Psoas muscle (tissue), 8 donors: ENCODE measurements around the gene RNF150. TPM values are rescaled to one million over a fixed set of nuclear protein-coding genes. Genes with fewer than 3 reads are reported as not detected.

Experiments used
- ATAC-seq, 4 donors: fragments of 200-7000 bp; cut with Tn5 transposase; one replicate each; pipeline ENCODE4 v1.9.1; 2020; ENCODE audit warnings: moderate library complexity in 3 of 4, mild to moderate bottlenecking in 2 of 4
- DNase-seq, 2 donors: peaks; one replicate each; pipeline ENCODE4 v3.0.0-alpha.2; 2020
- H3K27ac ChIP-seq: fragments of 200-600 bp; one replicate; pipeline ENCODE4 v1.8.0; 2022
- H3K27me3 ChIP-seq, 3 donors: fragments of 200-600 bp in 1 of 3; one replicate each; pipeline versions ENCODE4 v1.6.1 to v1.8.0; 2013 to 2022; ENCODE audit warnings: low read length in 2 of 3, mild to moderate bottlenecking in 2 of 3, moderate library complexity in 1 of 3; ENCODE audit not compliant: insufficient read depth in 3 of 3
- H3K36me3 ChIP-seq, 2 donors: fragments of 200-600 bp in 1 of 2; one replicate each; pipeline versions ENCODE4 v1.6.1 to v1.8.0; 2013 to 2022; ENCODE audit warnings: low read depth in 1 of 2, mild to moderate bottlenecking in 1 of 2, moderate library complexity in 1 of 2; ENCODE audit not compliant: insufficient read depth in 1 of 2
- H3K4me1 ChIP-seq: fragments of 200-600 bp; one replicate; pipeline ENCODE4 v1.8.0; 2022
- H3K4me3 ChIP-seq: fragments of 200-600 bp; one replicate; pipeline ENCODE4 v1.8.0; 2022; ENCODE audit warnings: mild to moderate bottlenecking
- H3K9me3 ChIP-seq: fragments of 200-600 bp; one replicate; pipeline ENCODE4 v1.8.0; 2022
- WGBS, 3 donors: extraction: QIAGEN DNeasy Blood & Tissue Kit; methylation state at CpG; one replicate each; pipeline versions ENCODE4 v1.1.6 to v1.1.7; 2013; 5-methylcytosine and 5-hydroxymethylcytosine counted together
- intact Hi-C, 2 donors: fragments of 100-400 bp; cut with DNase I; formaldehyde crosslinking; loops; one replicate each; pipeline versions ENCODE4 v1.11.0 to v1.14.2; 2022
- polyA plus RNA-seq, 3 donors: library from polyadenylated mRNA; stranded (reverse); fragments of 200-250 nt; gene quantifications; one replicate each; pipeline ENCODE4 v1.2.3, GENCODE V29; 2013
- total RNA-seq, 4 donors: library from RNA; stranded (reverse); fragmentation: NEBNext Ultra II Directional in 2 of 4; extraction: Animal tissue kit (Norgen Biotek cat#: 25700) in 2 of 4; gene quantifications; one replicate each; pipeline versions ENCODE4 v1.2.1 to v1.2.4, GENCODE V29; 2021 to 2023
- TF ChIP-seq, protein P1 (sequence below): fragments of 200-600 bp; IDR thresholded peaks from one replicate; pipeline ENCODE4 v1.8.0; 2022; ENCODE audit warnings: antibody characterized with exemption
- donor health status: healthy with polysubstance abuse.
- donor health status: DM: no; HTN: no; CAD: no; lungs with moderate emphysema.
- donor health status: Bipolar disorder and iron deficiency.
- donor health status: healthy.
- donor health status: DM: yes; HTN: yes; CAD: no.
- donor health status: DM: no; HTN: no; CAD: no.
- donor health status: DM: no; HTN: no; CAD: no.
- donor health status: DM: yes; HTN: yes; CAD: no.

Gene RNF150
- total and polyA plus RNA-seq, 7 donors: 0.78 to 12.6 (median 3.2) TPM

DNA sequence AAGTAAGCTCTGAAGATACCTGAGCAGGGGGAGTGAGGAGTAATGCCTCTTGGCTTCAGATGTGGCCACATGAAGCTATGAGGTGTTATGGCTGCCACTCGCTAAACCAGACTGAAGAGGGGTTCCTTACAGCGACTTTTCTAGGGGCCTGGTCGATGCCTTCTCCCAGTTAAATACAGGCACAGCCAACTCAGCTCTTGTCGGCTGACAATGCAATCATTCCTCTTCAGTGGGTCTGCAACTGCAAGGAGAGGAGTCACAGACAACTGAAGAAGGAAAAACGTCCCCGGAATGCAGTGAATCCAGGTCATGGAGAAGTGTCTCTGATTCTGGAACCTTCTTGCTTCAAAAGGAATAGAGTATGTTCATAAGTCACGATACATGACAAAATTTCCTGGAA lies 106.4 kb downstream of the RNF150 start:
- peaks cover 0 to 1% (median 0%) of the 10 kb centered on the region in 3 donors for H3K27me3 ChIP-seq
- H3K36me3 ChIP-seq: no peaks in the 10 kb centered on the region
- no peak overlapping the region for H3K27ac ChIP-seq
- ATAC-seq (no peak), DNase-seq (no peak)
- 77 to 95% (median 83%) methylated on average over 7 of the region's 7 CpGs for WGBS, 3 donors
- TF ChIP-seq, protein P1, sequence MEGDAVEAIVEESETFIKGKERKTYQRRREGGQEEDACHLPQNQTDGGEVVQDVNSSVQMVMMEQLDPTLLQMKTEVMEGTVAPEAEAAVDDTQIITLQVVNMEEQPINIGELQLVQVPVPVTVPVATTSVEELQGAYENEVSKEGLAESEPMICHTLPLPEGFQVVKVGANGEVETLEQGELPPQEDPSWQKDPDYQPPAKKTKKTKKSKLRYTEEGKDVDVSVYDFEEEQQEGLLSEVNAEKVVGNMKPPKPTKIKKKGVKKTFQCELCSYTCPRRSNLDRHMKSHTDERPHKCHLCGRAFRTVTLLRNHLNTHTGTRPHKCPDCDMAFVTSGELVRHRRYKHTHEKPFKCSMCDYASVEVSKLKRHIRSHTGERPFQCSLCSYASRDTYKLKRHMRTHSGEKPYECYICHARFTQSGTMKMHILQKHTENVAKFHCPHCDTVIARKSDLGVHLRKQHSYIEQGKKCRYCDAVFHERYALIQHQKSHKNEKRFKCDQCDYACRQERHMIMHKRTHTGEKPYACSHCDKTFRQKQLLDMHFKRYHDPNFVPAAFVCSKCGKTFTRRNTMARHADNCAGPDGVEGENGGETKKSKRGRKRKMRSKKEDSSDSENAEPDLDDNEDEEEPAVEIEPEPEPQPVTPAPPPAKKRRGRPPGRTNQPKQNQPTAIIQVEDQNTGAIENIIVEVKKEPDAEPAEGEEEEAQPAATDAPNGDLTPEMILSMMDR: no peak
- intact Hi-C loops: no loop called here
- no peaks in the 10 kb centered on the region for H3K9me3 ChIP-seq
- H3K4me3 ChIP-seq: no peak overlapping the region
- peaks cover 32% of the 10 kb centered on the region for H3K4me1 ChIP-seq

DNA sequence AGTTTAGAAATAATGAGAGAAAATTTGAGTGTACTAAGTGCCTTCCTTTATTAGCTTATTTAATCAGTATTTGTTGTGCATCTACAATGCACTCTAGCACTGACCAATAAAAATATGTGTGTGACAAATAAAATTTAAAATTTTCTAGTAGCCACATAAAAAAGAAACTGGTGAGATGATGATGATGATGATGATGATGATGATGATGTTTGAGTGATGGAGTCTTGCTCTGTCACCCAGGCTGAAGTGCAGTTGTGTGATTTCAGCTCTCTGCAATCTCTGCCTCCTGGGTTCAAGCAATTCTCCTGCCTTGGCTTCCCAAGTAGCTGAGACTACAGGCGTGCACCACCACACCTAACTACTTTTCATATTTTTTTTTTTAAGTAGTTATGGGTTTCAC lies 110.2 kb downstream of the RNF150 start:
- H3K4me3 ChIP-seq: no peak overlapping the region
- no peaks in the 10 kb centered on the region for H3K36me3 ChIP-seq
- TF ChIP-seq, protein P1: no peak
- no peak overlapping the region for H3K27ac ChIP-seq
- H3K27me3 ChIP-seq: peaks cover 0 to 1% (median 0%) of the 10 kb centered on the region in 3 donors
- DNase-seq: no peak
- no peak for ATAC-seq
- no peaks in the 10 kb centered on the region for H3K9me3 ChIP-seq
- 87 to 100% (median 100%) methylated on average over 1 of the region's 1 CpG for WGBS, 3 donors
- H3K4me1 ChIP-seq: peaks cover 38% of the 10 kb centered on the region
- intact Hi-C loops: no loop called here

DNA sequence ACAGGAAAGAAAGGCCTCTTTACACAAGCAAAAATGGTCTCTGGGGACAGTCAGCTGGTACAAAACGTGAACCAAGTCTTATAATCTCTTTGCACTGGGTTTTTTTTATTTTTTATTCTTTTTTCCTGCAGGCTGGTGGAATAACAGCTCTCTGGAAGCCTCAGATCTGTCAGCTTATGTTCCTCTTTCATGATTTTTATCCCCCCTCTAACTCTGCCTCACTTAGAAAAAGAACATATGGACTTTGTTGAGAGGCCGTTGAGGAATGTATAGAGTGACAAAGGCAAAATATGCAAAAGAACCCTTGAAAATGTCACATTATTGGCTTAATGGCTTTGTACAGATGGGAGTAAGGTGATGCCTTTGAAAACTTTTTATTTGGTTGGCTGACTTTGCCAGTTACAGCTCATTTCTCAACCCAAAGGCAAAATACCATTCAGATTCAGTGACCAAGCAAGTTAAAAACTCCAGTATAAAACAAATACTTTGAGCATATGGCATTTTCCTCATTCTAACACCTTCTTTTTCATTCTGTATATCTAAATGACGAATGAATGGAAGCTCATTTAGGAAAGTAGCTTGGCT lies 111.1 kb downstream of the RNF150 start:
- DNase-seq (no peak), ATAC-seq (no peak)
- no peak overlapping the region for H3K27ac ChIP-seq
- WGBS, 3 donors: 72 to 77% (median 73%) methylated on average over 3 of the region's 3 CpGs
- H3K36me3 ChIP-seq: no peaks in the 10 kb centered on the region
- H3K4me1 ChIP-seq: peaks cover 30% of the 10 kb centered on the region
- intact Hi-C loops: no loop called here
- no peak overlapping the region for H3K4me3 ChIP-seq
- no peaks in the 10 kb centered on the region for H3K9me3 ChIP-seq
- TF ChIP-seq, protein P1: no peak
- peaks cover 0 to 1% (median 0%) of the 10 kb centered on the region in 3 donors for H3K27me3 ChIP-seq

DNA sequence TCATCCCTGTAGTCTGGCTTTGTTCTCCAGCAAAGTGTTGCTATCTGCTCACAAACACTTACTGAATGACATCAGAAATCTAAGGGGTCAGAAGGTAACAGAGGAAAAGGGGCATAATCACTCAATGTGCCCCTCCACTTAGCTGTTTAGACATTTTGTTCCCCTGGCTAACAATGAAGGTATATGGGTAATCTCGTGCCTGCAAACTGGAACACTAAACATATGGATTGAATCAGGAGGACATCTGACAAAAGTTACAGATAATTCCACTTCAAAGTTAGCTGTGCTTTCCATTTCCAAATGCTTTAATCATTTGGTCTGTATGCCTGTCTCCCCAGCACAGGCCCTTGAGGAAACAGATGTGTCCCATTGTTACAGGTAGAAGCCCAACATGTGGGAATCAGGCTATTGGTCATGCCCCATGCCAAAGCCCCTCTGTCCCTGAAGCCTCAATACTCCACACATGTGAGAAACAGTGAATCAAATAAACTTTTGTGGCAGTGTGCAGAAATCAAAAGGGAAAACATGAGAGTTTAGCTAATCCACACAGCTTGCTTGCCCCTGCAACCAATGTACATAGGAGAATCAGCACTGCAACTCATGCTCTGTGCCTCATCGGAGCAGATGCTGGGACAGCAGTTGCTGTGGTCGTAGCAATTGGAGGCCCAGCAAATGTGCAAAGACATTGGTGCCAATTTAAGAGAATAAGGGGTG lies 111.7 kb downstream of the RNF150 start:
- H3K27me3 ChIP-seq: no peaks in the 10 kb centered on the region
- no peaks in the 10 kb centered on the region for H3K9me3 ChIP-seq
- peaks cover 26% of the 10 kb centered on the region for H3K4me1 ChIP-seq
- no peaks in the 10 kb centered on the region for H3K36me3 ChIP-seq
- H3K27ac ChIP-seq: no peak overlapping the region
- intact Hi-C loops: no loop called here
- TF ChIP-seq, protein P1: no peak
- no peak overlapping the region for H3K4me3 ChIP-seq
- DNase-seq (no peak), ATAC-seq (no peak)
- WGBS, 3 donors: 48 to 57% (median 55%) methylated on average over 3 of the region's 3 CpGs
